Cardiac muscle cell (in vitro differentiated cells and primary cell): ENCODE measurements around the gene TEAD2. TPM values are rescaled to one million over a fixed set of nuclear protein-coding genes. Genes with fewer than 3 reads are reported as not detected.

Source experiments
- DNase-seq, 2 donors: peaks; one replicate each; pipeline versions ENCODE4 v3.0.0 to v3.0.0-alpha.2; 2010 to 2017; ENCODE audit warnings: low read depth in 1 of 2, low spot score in 1 of 2
- H3K27ac ChIP-seq: fragments of 200-600 bp; sonication (generic); 2 replicates; pipeline ENCODE4 v1.5.1; 2016
- H3K27me3 ChIP-seq: fragments of 200-600 bp; sonication (generic); 2 replicates; pipeline ENCODE4 v1.6.0; 2016; ENCODE audit warnings: control low read depth
- H3K36me3 ChIP-seq: fragments of 200-600 bp; sonication (generic); 2 replicates; pipeline ENCODE4 v1.5.1; 2016; ENCODE audit warnings: control low read depth
- H3K4me1 ChIP-seq: fragments of 200-600 bp; sonication (generic); 2 replicates; pipeline ENCODE4 v1.8.1; 2017; ENCODE audit warnings: low read depth, mild to moderate bottlenecking, mixed run types
- H3K4me3 ChIP-seq: fragments of 200-600 bp; sonication (generic); 2 replicates; pipeline ENCODE4 v1.5.1; 2016; ENCODE audit warnings: mild to moderate bottlenecking
- H3K9me3 ChIP-seq: fragments of 200-600 bp; sonication (generic); 2 replicates; pipeline ENCODE4 v1.5.1; 2017; ENCODE audit warnings: low read depth, mild to moderate bottlenecking, control low read depth
- polyA plus RNA-seq: library from polyadenylated mRNA; unstranded; fragments of >200 nt; fragmentation: Nextera tagmentation; extraction: Ambion mirVana; gene quantifications from 2 replicates; pipeline ENCODE4 v1.2.1, GENCODE V29; 2016
- total RNA-seq: library from RNA; depleted of rRNA; stranded (reverse); fragments of >200 nt; gene quantifications from 2 replicates; pipeline ENCODE4 v1.2.3, GENCODE V29; 2016
- TF ChIP-seq, protein P1 (sequence below): IDR thresholded peaks from 2 replicates; pipeline ENCODE4 v1.5.1; 2012; ENCODE audit warnings: low read depth, mild to moderate bottlenecking, low read length

Gene TEAD2
- total and polyA plus RNA-seq, 2 experiments from 2014 or later, result 84.3 to 111 TPM

DNA sequence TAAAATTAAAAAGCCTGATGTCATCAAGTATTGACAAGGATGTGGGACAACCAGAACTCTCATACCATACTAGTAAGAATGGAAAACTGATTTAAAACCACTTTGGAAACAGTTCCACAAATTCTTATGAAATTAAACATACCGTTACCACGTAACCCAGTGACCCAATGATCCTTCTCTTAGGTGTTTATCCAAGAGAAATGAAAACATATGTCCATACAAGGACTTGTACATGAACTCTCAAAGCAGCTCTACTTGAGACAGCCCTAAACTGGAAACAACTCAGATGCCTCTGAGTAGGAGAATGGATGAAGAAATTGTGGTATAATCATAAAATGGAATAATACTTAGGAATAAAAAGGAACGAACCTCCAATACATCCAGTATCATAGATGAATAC lies 64.8 kb downstream of the TEAD2 start:
- H3K4me1 ChIP-seq, result no peaks in the 10 kb centered on the region
- H3K9me3 ChIP-seq, result no peaks in the 10 kb centered on the region
- H3K36me3 ChIP-seq, result no peaks in the 10 kb centered on the region
- no peak overlapping the region for H3K4me3 ChIP-seq
- no peak for DNase-seq
- TF ChIP-seq, protein P1, sequence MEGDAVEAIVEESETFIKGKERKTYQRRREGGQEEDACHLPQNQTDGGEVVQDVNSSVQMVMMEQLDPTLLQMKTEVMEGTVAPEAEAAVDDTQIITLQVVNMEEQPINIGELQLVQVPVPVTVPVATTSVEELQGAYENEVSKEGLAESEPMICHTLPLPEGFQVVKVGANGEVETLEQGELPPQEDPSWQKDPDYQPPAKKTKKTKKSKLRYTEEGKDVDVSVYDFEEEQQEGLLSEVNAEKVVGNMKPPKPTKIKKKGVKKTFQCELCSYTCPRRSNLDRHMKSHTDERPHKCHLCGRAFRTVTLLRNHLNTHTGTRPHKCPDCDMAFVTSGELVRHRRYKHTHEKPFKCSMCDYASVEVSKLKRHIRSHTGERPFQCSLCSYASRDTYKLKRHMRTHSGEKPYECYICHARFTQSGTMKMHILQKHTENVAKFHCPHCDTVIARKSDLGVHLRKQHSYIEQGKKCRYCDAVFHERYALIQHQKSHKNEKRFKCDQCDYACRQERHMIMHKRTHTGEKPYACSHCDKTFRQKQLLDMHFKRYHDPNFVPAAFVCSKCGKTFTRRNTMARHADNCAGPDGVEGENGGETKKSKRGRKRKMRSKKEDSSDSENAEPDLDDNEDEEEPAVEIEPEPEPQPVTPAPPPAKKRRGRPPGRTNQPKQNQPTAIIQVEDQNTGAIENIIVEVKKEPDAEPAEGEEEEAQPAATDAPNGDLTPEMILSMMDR, result no peak
- no peak overlapping the region for H3K27ac ChIP-seq
- H3K27me3 ChIP-seq, result no peaks in the 10 kb centered on the region

DNA sequence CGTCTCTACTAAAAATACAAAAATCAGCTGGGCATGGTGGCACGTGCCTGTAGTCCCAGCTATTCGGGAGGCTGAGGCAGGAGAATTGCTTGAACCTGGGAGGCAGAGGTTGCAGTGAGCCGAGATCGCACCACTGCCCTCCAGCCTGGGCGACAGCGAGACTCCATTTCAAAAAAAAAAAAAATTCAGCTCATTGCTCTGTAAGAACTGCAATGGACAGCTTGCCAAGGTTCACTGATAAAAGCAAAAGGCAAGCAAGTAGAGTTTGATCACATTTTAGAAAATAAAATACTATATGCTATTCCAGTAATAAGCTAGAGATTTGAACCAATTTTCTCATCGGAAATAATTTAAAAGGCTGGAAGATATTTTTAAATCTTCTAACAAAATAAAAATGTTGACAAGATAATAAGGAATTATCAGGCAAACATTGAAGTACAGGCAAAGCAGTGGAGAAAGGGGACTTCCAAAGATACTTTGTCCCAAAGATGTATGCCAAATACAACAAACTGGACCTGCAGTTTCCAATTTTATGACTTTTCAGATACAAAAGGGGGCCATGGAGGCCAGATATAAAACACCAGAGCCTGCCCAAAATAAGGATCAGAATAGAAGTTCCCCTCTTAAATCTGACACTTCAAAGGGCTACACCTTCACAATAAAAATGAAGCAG lies 66.9 kb downstream of the TEAD2 start:
- TF ChIP-seq, protein P1, result no peak
- Histone ChIP-seq H3K4me3 (no peak overlapping the region), H3K4me1 (no peaks in the 10 kb centered on the region), H3K27me3 (no peaks in the 10 kb centered on the region), H3K9me3 (no peaks in the 10 kb centered on the region), H3K27ac (no peak overlapping the region), H3K36me3 (no peaks in the 10 kb centered on the region)
- no peak for DNase-seq

DNA sequence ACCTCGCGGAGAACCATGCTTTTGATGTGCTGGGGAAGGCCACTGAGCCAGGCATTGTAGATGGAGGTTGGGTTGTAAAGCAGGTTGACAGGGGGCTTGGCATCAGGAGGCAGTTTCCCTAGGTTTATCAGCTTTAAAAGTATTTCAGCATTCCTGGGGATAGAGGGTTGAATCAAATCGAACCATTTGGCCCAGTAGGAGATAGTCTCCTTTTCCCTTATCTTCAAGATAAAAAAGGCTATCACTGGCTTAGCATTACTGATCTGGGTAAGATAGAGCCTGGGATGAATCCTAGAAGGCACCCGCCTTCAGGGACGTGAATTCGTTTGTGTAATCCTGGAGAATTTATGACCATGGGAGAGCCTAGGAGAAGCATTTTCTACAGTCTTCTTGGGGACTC lies 67.8 kb downstream of the TEAD2 start:
- DNase-seq, result no peak
- Histone ChIP-seq H3K4me1 (no peaks in the 10 kb centered on the region), H3K4me3 (no peak overlapping the region), H3K9me3 (no peaks in the 10 kb centered on the region), H3K27ac (no peak overlapping the region), H3K27me3 (no peaks in the 10 kb centered on the region), H3K36me3 (no peaks in the 10 kb centered on the region)
- TF ChIP-seq, protein P1, result no peak

Other genes with a start within 250 kb of the TEAD2 start
- gene LIN7B, start 248.0 kb downstream of the TEAD2 start, total RNA-seq, result 20.0 and 24.5 TPM in 2 replicates
- gene LIN7B, start 248.0 kb downstream of the TEAD2 start, polyA plus RNA-seq, result 34.6 and 37.8 TPM in 2 replicates
- gene C19orf73, start 243.3 kb downstream of the TEAD2 start, total RNA-seq, result 2.1 and 12.5 TPM in 2 replicates
- gene C19orf73, start 243.3 kb downstream of the TEAD2 start, polyA plus RNA-seq, result 3.7 and 9.6 TPM in 2 replicates
- 27.3 and 30.4 TPM in 2 replicates for gene PPFIA3, start 242.9 kb downstream of the TEAD2 start, total RNA-seq
- 29.3 and 32.5 TPM in 2 replicates for gene PPFIA3, start 242.9 kb downstream of the TEAD2 start, polyA plus RNA-seq
- 255 and 389 TPM in 2 replicates for gene HRC, start 207.0 kb downstream of the TEAD2 start, total RNA-seq
- gene HRC, start 207.0 kb downstream of the TEAD2 start, polyA plus RNA-seq, result 184 and 255 TPM in 2 replicates
- 51.3 and 106 TPM in 2 replicates for gene TRPM4, start 204.6 kb downstream of the TEAD2 start, total RNA-seq
- gene TRPM4, start 204.6 kb downstream of the TEAD2 start, polyA plus RNA-seq, result 74.2 and 119 TPM in 2 replicates
- 1.6 and 2.8 TPM in 2 replicates for gene SLC6A16, start 37.2 kb downstream of the TEAD2 start, total RNA-seq
- 4.0 and 6.5 TPM in 2 replicates for gene SLC6A16, start 37.2 kb downstream of the TEAD2 start, polyA plus RNA-seq
- gene CD37, start 27.0 kb downstream of the TEAD2 start, total RNA-seq, result not detected in 2 replicates
- 11.9 and 17.9 TPM in 2 replicates for gene CD37, start 27.0 kb downstream of the TEAD2 start, polyA plus RNA-seq
- 11.0 and 12.7 TPM in 2 replicates for gene DKKL1, start 1.5 kb upstream of the TEAD2 start, total RNA-seq
- gene DKKL1, start 1.5 kb upstream of the TEAD2 start, polyA plus RNA-seq, result 14.0 and 17.6 TPM in 2 replicates
- gene KASH5, start 25.8 kb upstream of the TEAD2 start, total RNA-seq, result 0.27 TPM in 1 of 2 replicates, not detected in the other
- 1.2 TPM in 1 of 2 replicates, not detected in the other for gene KASH5, start 25.8 kb upstream of the TEAD2 start, polyA plus RNA-seq
- gene PTH2, start 61.0 kb upstream of the TEAD2 start, total RNA-seq, result 2.8 and 6.2 TPM in 2 replicates
- gene PTH2, start 61.0 kb upstream of the TEAD2 start, polyA plus RNA-seq, result 10.0 and 15.8 TPM in 2 replicates
- gene GFY, start 63.0 kb upstream of the TEAD2 start, total RNA-seq, result 1.8 and 2.0 TPM in 2 replicates
- gene GFY, start 63.0 kb upstream of the TEAD2 start, polyA plus RNA-seq, result 5.0 and 8.4 TPM in 2 replicates
- gene SLC17A7, start 79.1 kb upstream of the TEAD2 start, total RNA-seq, result 1.6 and 2.2 TPM in 2 replicates
- gene SLC17A7, start 79.1 kb upstream of the TEAD2 start, polyA plus RNA-seq, result 0.77 and 1.2 TPM in 2 replicates
- gene PIH1D1, start 89.4 kb upstream of the TEAD2 start, total RNA-seq, result 145 and 200 TPM in 2 replicates
- gene PIH1D1, start 89.4 kb upstream of the TEAD2 start, polyA plus RNA-seq, result 139 and 156 TPM in 2 replicates
- 46.4 and 54.3 TPM in 2 replicates for gene ALDH16A1, start 90.8 kb upstream of the TEAD2 start, total RNA-seq
- 24.1 and 37.3 TPM in 2 replicates for gene ALDH16A1, start 90.8 kb upstream of the TEAD2 start, polyA plus RNA-seq
- 0.28 and 2.0 TPM in 2 replicates for gene FLT3LG, start 111.8 kb upstream of the TEAD2 start, total RNA-seq
- 0.86 and 2.6 TPM in 2 replicates for gene FLT3LG, start 111.8 kb upstream of the TEAD2 start, polyA plus RNA-seq
- 2,232 and 2,350 TPM in 2 replicates for gene RPL13A, start 125.2 kb upstream of the TEAD2 start, total RNA-seq
- 752 and 964 TPM in 2 replicates for gene RPL13A, start 125.2 kb upstream of the TEAD2 start, polyA plus RNA-seq
- 2,191 and 3,526 TPM in 2 replicates for gene RPS11, start 134.0 kb upstream of the TEAD2 start, total RNA-seq
- 619 and 678 TPM in 2 replicates for gene RPS11, start 134.0 kb upstream of the TEAD2 start, polyA plus RNA-seq
- gene FCGRT, start 150.2 kb upstream of the TEAD2 start, total RNA-seq, result 48.8 and 61.4 TPM in 2 replicates
- gene FCGRT, start 150.2 kb upstream of the TEAD2 start, polyA plus RNA-seq, result 54.7 and 62.2 TPM in 2 replicates
- 12.8 and 15.2 TPM in 2 replicates for gene RCN3, start 165.6 kb upstream of the TEAD2 start, total RNA-seq
- gene RCN3, start 165.6 kb upstream of the TEAD2 start, polyA plus RNA-seq, result 9.4 and 10.5 TPM in 2 replicates
- 120 and 132 TPM in 2 replicates for gene NOSIP, start 218.1 kb upstream of the TEAD2 start, total RNA-seq
- gene NOSIP, start 218.1 kb upstream of the TEAD2 start, polyA plus RNA-seq, result 181 and 193 TPM in 2 replicates
- 0.67 and 8.2 TPM in 2 replicates for gene PRRG2, start 218.9 kb upstream of the TEAD2 start, total RNA-seq
- 0.10 and 0.29 TPM in 2 replicates for gene PRRG2, start 218.9 kb upstream of the TEAD2 start, polyA plus RNA-seq
- 18.2 and 24.7 TPM in 2 replicates for gene PRR12, start 228.8 kb upstream of the TEAD2 start, total RNA-seq
- gene PRR12, start 228.8 kb upstream of the TEAD2 start, polyA plus RNA-seq, result 3.9 and 5.1 TPM in 2 replicates